Esophagus squamous epithelium (tissue), 5 donors: ENCODE results near the gene FHL2. TPM values are rescaled to one million over a fixed set of nuclear protein-coding genes. Genes with fewer than 3 reads are reported as not detected.

Experiments
- DNase-seq: peaks from one replicate; lab custom pipeline; 2025; lab: John Stamatoyannopoulos, UW
- H3K27ac ChIP-seq, 4 donors: fragments of 200-600 bp; sonication (generic); one replicate each; pipeline ENCODE4 v1.5.1; 2016 to 2019; ENCODE audit warnings: mild to moderate bottlenecking in 1 of 4
- H3K27me3 ChIP-seq, 4 donors: fragments of 200-600 bp; sonication (generic); 1 replicate in 3 of 4; 2 replicates in 1 of 4; pipeline versions ENCODE4 v1.5.1 to v1.6.0; 2017 to 2021; ENCODE audit warnings: antibody characterized with exemption in 1 of 4
- H3K36me3 ChIP-seq, 3 donors: fragments of 200-600 bp; sonication (generic); one replicate each; pipeline ENCODE4 v1.5.1; 2016 to 2019
- H3K4me1 ChIP-seq, 3 donors: fragments of 200-600 bp; sonication (generic); one replicate each; pipeline ENCODE4 v1.5.1; 2017 to 2019
- H3K4me3 ChIP-seq, 4 donors: fragments of 200-600 bp; sonication (generic); 1 replicate in 3 of 4; 2 replicates in 1 of 4; pipeline ENCODE4 v1.5.1; 2016 to 2019; ENCODE audit warnings: mild to moderate bottlenecking in 2 of 4, moderate library complexity in 1 of 4
- H3K9me3 ChIP-seq, 3 donors: fragments of 200-600 bp; sonication (generic); one replicate each; pipeline ENCODE4 v1.5.1; 2016 to 2019
- POLR2A ChIP-seq, 4 donors: fragments of 450-650 bp; IDR thresholded peaks; one replicate each; pipeline ENCODE4 v1.6.1; 2017; ENCODE audit warnings: antibody characterized with exemption in 4 of 4, mild to moderate bottlenecking in 4 of 4, moderate library complexity in 3 of 4
- WGBS, 2 donors: methylation state at CpG; one replicate each; pipeline ENCODE4 v1.1.5; 2018; 5-methylcytosine and 5-hydroxymethylcytosine counted together
- intact Hi-C: fragments of 100-400 bp; cut with DNase I; formaldehyde crosslinking; loops from one replicate; pipeline ENCODE4 v1.15.0; 2022
- total RNA-seq, 4 donors: library from RNA; depleted of rRNA; stranded (reverse); fragments of >200 nt; gene quantifications; one replicate each; pipeline ENCODE4 v1.1.0, GENCODE V29; 2016
- TF ChIP-seq, protein P1 (sequence below), 6 experiments: fragments of 450-650 bp in 4 of 6; fragments of 200-600 bp in 2 of 6; sonication (generic) in 2 of 6; IDR thresholded peaks; one replicate each; pipeline ENCODE4 v1.5.1; 2016 to 2019; ENCODE audit warnings: antibody characterized with exemption in 6 of 6, mild to moderate bottlenecking in 4 of 6, moderate library complexity in 4 of 6
- donor health status: DM: yes; HTN: yes; CAD: no.

Gene FHL2
- total RNA-seq, 4 donors from 2014 or later, result 46.1 to 89.1 (median 54.7) TPM

DNA sequence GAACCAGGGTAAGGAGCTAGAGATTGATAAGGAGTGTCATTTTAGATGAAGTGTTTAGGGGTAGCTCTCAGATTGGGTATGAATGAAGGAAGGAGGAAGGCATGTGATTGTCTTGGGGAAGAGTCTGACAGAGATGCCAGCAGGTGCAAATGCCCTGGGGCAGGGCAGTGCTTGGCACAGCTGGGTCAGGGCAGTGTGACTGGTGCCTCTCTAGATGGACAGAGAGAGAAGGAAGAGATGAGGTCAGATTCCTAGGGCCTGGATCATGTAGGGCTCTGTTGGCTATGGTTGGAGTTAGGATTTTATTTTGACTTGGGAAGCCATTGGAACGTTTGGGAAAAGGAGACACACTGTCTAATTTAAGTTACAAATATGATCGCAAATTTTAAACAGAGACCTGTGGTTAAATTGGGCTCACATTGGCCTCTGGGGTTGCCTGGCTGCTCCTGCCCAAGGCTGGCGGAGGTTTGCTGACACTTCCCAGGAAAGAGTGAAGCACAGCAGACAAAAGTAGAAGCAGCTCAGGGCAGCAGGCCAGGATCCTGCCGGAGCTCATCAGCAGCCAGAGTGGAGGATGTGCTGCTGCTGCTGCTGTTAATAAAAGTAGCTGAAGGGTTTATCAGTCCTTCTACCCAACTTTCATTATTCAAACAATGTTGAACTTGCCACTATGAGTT is 32.7 kb upstream of the FHL2 start:
- peaks cover 0 to 57% (median 28%) of the 10 kb centered on the region in 3 donors for H3K4me1 ChIP-seq
- TF ChIP-seq POLR2A (IDR thresholded peaks at IDR 0.05), result no peak
- TF ChIP-seq, protein P1, sequence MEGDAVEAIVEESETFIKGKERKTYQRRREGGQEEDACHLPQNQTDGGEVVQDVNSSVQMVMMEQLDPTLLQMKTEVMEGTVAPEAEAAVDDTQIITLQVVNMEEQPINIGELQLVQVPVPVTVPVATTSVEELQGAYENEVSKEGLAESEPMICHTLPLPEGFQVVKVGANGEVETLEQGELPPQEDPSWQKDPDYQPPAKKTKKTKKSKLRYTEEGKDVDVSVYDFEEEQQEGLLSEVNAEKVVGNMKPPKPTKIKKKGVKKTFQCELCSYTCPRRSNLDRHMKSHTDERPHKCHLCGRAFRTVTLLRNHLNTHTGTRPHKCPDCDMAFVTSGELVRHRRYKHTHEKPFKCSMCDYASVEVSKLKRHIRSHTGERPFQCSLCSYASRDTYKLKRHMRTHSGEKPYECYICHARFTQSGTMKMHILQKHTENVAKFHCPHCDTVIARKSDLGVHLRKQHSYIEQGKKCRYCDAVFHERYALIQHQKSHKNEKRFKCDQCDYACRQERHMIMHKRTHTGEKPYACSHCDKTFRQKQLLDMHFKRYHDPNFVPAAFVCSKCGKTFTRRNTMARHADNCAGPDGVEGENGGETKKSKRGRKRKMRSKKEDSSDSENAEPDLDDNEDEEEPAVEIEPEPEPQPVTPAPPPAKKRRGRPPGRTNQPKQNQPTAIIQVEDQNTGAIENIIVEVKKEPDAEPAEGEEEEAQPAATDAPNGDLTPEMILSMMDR (IDR thresholded peaks at IDR 0.05), result no peak
- intact Hi-C loops, result no loop called here
- no peak overlapping the region for H3K4me3 ChIP-seq
- H3K36me3 ChIP-seq, result no peaks in the 10 kb centered on the region
- no peak for DNase-seq
- WGBS, 2 donors, result 22 to 33% methylated on average over 3 to 4 of the region's 4 CpGs
- H3K27ac ChIP-seq, result peak overlapping the region; percentile 8 to 77 (median 42)
- H3K9me3 ChIP-seq, result no peaks in the 10 kb centered on the region
- no peaks in the 10 kb centered on the region for H3K27me3 ChIP-seq

GRCh38 chr2:105428387-105429018 is 29.7 kb upstream of the FHL2 start:
- H3K27me3 ChIP-seq, result no peaks in the 10 kb centered on the region
- no peaks in the 10 kb centered on the region for H3K9me3 ChIP-seq
- TF ChIP-seq, protein P1 (IDR thresholded peaks at IDR 0.05), result peak in 1 of 6 experiments; percentile 2
- no peak for TF ChIP-seq POLR2A (IDR thresholded peaks at IDR 0.05)
- H3K27ac ChIP-seq, result peak overlapping the region in 3 of 4 donors; percentile 33 to 71 (median 48)
- H3K36me3 ChIP-seq, result no peaks in the 10 kb centered on the region
- WGBS, 2 donors, result 34 to 57% methylated on average over 9 of the region's 12 CpGs
- no peak for DNase-seq
- intact Hi-C loops, result no loop called here
- H3K4me1 ChIP-seq, result peaks cover 0 to 64% (median 28%) of the 10 kb centered on the region in 3 donors
- no peak overlapping the region for H3K4me3 ChIP-seq

GRCh38 chr2:105427485-105427884 is 28.6 kb upstream of the FHL2 start:
- H3K4me3 ChIP-seq, result no peak overlapping the region
- TF ChIP-seq POLR2A (IDR thresholded peaks at IDR 0.05), result no peak
- TF ChIP-seq, protein P1 (IDR thresholded peaks at IDR 0.05), result no peak
- no peaks in the 10 kb centered on the region for H3K27me3 ChIP-seq
- H3K4me1 ChIP-seq, result peaks cover 0 to 54% (median 18%) of the 10 kb centered on the region in 3 donors
- no peak for DNase-seq
- intact Hi-C loops, result no loop called here
- H3K27ac ChIP-seq, result peak overlapping the region in 2 of 4 donors; percentile 12 to 21
- 63 to 67% methylated on average over 4 of the region's 4 CpGs for WGBS, 2 donors
- H3K36me3 ChIP-seq, result no peaks in the 10 kb centered on the region
- H3K9me3 ChIP-seq, result no peaks in the 10 kb centered on the region

DNA sequence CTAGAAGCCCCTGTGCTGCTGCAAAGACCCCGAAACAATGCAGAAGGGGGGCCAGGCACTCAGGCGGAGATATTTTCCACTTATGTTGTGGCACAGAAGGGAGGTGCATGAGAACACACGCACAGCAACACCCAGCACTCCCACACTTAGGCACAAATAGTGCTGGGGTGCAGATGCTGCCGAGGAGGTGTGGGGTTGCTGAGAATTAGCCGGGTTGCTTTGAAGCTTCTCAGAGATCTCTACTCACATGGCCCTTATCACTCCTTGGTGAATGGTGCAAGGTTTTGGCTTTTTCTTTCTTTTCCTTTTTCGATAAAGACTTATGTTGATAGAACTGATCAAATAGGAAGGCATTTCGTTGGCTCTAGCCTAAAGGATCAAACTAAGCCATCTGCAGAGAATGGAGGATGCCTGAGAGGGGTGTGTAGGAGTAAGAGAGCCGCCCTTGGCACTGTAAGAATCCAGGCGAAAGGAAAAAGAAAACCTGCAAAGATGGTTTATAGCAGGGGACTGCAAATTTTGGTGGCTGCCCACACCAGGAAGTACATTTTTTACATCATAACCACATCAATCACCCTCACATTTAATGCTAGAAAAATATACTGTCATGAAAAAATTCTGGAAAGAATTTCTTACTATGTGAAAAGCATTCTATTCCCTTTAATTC is 27.9 kb upstream of the FHL2 start:
- Histone ChIP-seq H3K9me3 (no peaks in the 10 kb centered on the region), H3K27ac (peak overlapping the region in 2 of 4 donors; percentile 12 to 21), H3K27me3 (no peaks in the 10 kb centered on the region), H3K4me1 (peaks cover 0 to 47% (median 13%) of the 10 kb centered on the region in 3 donors), H3K4me3 (no peak overlapping the region), H3K36me3 (no peaks in the 10 kb centered on the region)
- TF ChIP-seq, protein P1 (IDR thresholded peaks at IDR 0.05), result no peak
- TF ChIP-seq POLR2A (IDR thresholded peaks at IDR 0.05), result no peak
- intact Hi-C loops, result no loop called here
- 29 to 30% methylated on average over 8 to 9 of the region's 9 CpGs for WGBS, 2 donors
- no peak for DNase-seq
